Spinal cord (tissue), 10 donors: ENCODE results near the gene RAB3C. TPM values are rescaled to one million over a fixed set of nuclear protein-coding genes. Genes with fewer than 3 reads are reported as not detected.
"Not testable (repeated sequence)": the region's sequence is repeated elsewhere in the genome, so short reads cannot be mapped to it uniquely, and the experiment has no call there.

Experiments used
- DNase-seq, 6 donors: peaks; one replicate each; pipeline versions ENCODE4 v3.0.0 to v3.0.0-alpha.2; 2013 to 2015; ENCODE audit warnings: low spot score in 6 of 6, low read depth in 4 of 6
- H3K27ac ChIP-seq: one replicate; pipeline ENCODE4 v1.5.1; 2013; ENCODE audit warnings: low read depth, low read length, control low read depth
- H3K27me3 ChIP-seq: one replicate; pipeline ENCODE4 v1.6.1; 2013; ENCODE audit warnings: low read length; ENCODE audit not compliant: control insufficient read depth, insufficient read depth
- H3K36me3 ChIP-seq: one replicate; pipeline ENCODE4 v1.6.1; 2013; ENCODE audit warnings: low read length; ENCODE audit not compliant: control insufficient read depth, insufficient read depth
- H3K4me1 ChIP-seq: one replicate; pipeline ENCODE4 v1.6.1; 2013; ENCODE audit warnings: low read length; ENCODE audit not compliant: control insufficient read depth, insufficient read depth
- H3K4me3 ChIP-seq: one replicate; pipeline ENCODE4 v1.5.1; 2013; ENCODE audit warnings: low read depth, low read length, control low read depth
- H3K9me3 ChIP-seq: one replicate; pipeline ENCODE4 v1.6.1; 2013; ENCODE audit warnings: low read length; ENCODE audit not compliant: control insufficient read depth, insufficient read depth
- WGBS: methylation state at CpG from one replicate; pipeline ENCODE4 v1.1.5; 2013; ENCODE audit warnings: missing lambda C conversion rate; ENCODE audit not compliant: insufficient coverage; 5-methylcytosine and 5-hydroxymethylcytosine counted together
- polyA plus RNA-seq, 2 donors: library from polyadenylated mRNA; unstranded; fragments of 120-200 nt; gene quantifications; one replicate each; pipeline ENCODE4 v1.2.1, GENCODE V29; 2013; ENCODE audit not compliant: insufficient read length in 2 of 2
- total RNA-seq, 2 donors: library from RNA; depleted of rRNA in 1 of 2; stranded (reverse); fragments of 120-200 nt in 1 of 2; fragments of >200 nt in 1 of 2; gene quantifications; one replicate each; pipeline versions ENCODE4 v1.2.3 to v1.2.4, GENCODE V29; 2013 to 2014
- donor health status: healthy.

Gene RAB3C
- total and polyA plus RNA-seq, 4 donors = 25.0 to 115 (median 61.8) TPM

DNA sequence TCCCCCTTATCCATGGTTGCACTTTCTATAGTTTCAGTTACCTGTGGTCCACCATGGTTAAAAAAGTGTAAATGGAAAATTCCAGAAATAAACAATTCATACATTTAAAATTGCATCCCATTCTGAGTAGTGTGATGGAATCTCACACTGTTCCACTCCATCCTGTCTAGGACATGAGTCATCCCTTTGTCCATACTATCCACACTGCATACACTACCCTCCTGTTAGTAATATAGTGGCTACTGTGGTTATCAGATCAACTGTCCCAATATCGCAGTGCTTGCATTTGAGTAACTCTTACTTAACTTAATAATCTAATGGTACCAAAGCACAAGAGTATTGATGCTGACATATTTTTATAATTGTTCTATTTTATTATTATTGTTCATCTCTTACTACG lies 100.7 kb downstream of the RAB3C start:
- no peaks in the 10 kb centered on the region for H3K27me3 ChIP-seq
- no peak overlapping the region for H3K4me3 ChIP-seq
- H3K9me3 ChIP-seq = no peaks in the 10 kb centered on the region
- H3K27ac ChIP-seq = no peak overlapping the region
- DNase-seq = no peak
- no peaks in the 10 kb centered on the region for H3K36me3 ChIP-seq
- H3K4me1 ChIP-seq = no peaks in the 10 kb centered on the region
- no CpG with 5 or more reads among the region's 2 CpGs for WGBS

GRCh38 chr5:58687079-58687478 lies 104.2 kb downstream of the RAB3C start:
- H3K27me3 ChIP-seq = no peaks in the 10 kb centered on the region
- no CpG with 5 or more reads among the region's 2 CpGs for WGBS
- H3K4me3 ChIP-seq = no peak overlapping the region
- no peak overlapping the region for H3K27ac ChIP-seq
- H3K36me3 ChIP-seq = no peaks in the 10 kb centered on the region
- no peaks in the 10 kb centered on the region for H3K9me3 ChIP-seq
- peak in 1 of 6 donors; percentile 66 for DNase-seq
- no peaks in the 10 kb centered on the region for H3K4me1 ChIP-seq

DNA sequence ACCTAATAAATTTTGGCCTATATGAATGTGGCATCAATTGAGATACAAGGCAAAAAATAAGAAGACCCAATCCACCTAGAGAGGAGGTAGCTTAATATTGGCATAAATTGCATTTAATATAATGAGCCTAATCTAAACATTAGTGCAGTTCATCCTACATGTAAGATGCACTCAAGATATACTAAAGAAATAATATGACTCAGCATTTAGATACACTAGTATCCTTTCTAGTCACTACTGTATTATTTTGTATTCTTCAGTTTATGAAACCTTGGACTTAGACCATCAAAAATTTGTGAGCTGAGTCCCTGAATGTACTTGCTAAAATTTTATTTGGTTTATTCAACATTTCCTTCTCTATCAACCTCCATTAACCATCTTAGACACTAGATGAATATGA lies 104.7 kb downstream of the RAB3C start:
- no peak for DNase-seq

DNA sequence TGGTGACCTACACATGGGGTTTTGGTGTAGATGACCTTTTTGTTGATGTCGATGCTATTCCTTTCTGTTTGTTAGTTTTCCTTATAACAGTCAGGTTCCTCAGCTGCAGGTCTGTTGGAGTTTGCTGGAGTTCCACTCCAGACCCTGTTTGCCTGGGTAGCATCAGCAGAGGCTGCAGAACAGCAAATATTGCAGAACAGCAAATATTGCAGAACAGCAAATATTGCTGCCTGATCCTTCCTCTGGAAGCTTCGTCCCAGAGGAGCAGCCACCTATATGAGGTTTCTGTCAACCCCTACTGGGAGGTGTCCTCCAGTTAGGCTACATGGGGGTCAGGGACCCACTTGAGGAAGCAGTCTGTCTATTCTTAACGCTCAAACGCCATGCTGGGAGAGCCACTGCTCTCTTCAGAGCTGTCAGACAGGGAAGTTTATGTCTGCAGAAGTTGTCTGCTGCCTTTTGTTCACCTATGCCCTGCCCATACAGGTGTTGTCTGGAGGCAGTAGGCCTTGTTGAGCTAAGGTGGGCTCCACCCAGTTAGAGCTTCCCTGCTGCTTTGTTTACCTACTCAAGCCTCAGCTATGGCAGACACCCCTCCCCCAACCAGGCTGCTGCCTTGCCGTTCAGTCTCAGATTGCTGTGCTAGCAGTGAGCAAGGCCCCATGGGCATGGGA lies 116.3 kb downstream of the RAB3C start:
- DNase-seq, H3K27me3 ChIP-seq, H3K27ac ChIP-seq, H3K4me1 ChIP-seq, H3K9me3 ChIP-seq, H3K4me3 ChIP-seq, H3K36me3 ChIP-seq: not testable (repeated sequence)
- WGBS = 83% methylated on average over 4 of the region's 5 CpGs

More for the DNA sequence above, 104.7 kb downstream of the RAB3C start:
- no peak overlapping the region for H3K27ac ChIP-seq
- no peak overlapping the region for H3K4me3 ChIP-seq
- H3K27me3 ChIP-seq = no peaks in the 10 kb centered on the region
- H3K9me3 ChIP-seq = no peaks in the 10 kb centered on the region
- no peaks in the 10 kb centered on the region for H3K4me1 ChIP-seq
- H3K36me3 ChIP-seq = no peaks in the 10 kb centered on the region

DNA sequence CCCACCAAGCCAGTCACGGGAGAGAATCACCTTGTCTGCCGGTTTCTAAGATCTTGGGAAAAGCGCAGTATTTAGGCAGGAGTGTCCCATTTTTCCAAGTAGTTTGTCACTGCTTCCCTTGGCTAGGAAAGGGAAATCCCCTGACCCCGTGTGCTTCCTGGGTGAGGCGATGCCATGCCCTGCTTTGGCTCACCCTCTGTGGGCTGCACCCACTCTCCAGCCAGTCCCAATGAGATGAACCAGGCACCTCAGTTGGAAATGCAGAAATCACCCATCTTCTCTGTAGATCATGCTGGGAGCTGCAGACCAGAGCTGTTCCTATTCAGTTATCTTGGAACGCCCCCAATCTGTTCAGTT lies 116.9 kb downstream of the RAB3C start:
- DNase-seq = no peak
- WGBS = 97% methylated on average over 5 of the region's 6 CpGs
- no peaks in the 10 kb centered on the region for H3K4me1 ChIP-seq

GRCh38 chr5:58703925-58704555 lies 121.2 kb downstream of the RAB3C start:
- Histone ChIP-seq H3K4me1 (no peaks in the 10 kb centered on the region), H3K36me3 (no peaks in the 10 kb centered on the region), H3K27ac (no peak overlapping the region), H3K4me3 (no peak overlapping the region), H3K9me3 (no peaks in the 10 kb centered on the region), H3K27me3 (no peaks in the 10 kb centered on the region)
- DNase-seq = peak in 1 of 6 donors; percentile 69
- no CpG with 5 or more reads among the region's 3 CpGs for WGBS

More for the DNA sequence above, 116.9 kb downstream of the RAB3C start:
- H3K9me3 ChIP-seq = peaks cover 2% of the 10 kb centered on the region
- no peaks in the 10 kb centered on the region for H3K27me3 ChIP-seq
- no peak overlapping the region for H3K27ac ChIP-seq
- H3K36me3 ChIP-seq = no peaks in the 10 kb centered on the region
- no peak overlapping the region for H3K4me3 ChIP-seq

DNA sequence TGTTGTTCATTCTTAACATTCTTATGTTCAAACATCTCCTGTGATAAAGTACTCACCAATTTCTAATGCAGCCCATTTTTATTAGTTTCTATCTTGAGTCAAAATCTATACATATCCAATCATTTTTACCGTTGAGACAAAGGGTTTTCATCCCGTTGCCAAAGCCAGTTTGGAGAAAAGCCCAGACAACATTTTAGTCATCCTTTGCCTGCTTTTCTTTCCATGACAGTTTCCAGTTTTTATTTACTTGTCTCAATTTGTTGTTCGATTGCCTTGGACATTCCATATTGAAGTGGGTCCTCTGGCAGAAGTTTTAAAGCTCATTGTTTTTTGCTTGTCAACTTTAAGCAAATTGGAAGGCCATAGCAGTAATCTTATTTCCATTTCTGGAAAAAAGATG lies 123.9 kb downstream of the RAB3C start:
- 53% methylated on average over 2 of the region's 3 CpGs for WGBS

DNA sequence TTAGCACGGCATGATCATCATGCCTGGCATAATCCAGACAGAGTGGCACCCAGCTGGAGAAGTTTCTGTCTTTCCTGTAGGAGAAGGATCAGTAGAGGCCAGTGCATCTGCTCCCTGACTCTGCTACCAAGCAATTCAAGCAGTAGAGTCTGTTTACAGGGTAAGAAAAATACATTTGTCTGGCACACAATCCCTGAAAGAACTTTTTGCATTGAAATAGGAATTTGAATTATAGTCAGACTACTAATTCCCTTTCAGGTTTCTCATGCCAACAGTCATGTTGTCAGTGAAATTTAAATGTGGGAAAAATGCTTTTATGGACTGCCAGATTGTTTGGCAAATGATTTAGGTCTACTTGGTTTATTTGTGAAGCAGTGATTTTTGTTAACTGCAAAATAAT lies 125.6 kb downstream of the RAB3C start:
- Histone ChIP-seq H3K27ac (no peak overlapping the region), H3K4me1 (no peaks in the 10 kb centered on the region), H3K36me3 (no peaks in the 10 kb centered on the region), H3K4me3 (no peak overlapping the region), H3K27me3 (no peaks in the 10 kb centered on the region), H3K9me3 (no peaks in the 10 kb centered on the region)
- DNase-seq = peak in 2 of 6 donors; percentile 33 to 61
- WGBS = 63% methylated on average over 1 of the region's 1 CpG

More for the DNA sequence above, 123.9 kb downstream of the RAB3C start:
- H3K27ac ChIP-seq = no peak overlapping the region
- no peaks in the 10 kb centered on the region for H3K4me1 ChIP-seq
- peak in 1 of 6 donors; percentile 30 for DNase-seq
- H3K27me3 ChIP-seq = no peaks in the 10 kb centered on the region
- H3K4me3 ChIP-seq = no peak overlapping the region
- no peaks in the 10 kb centered on the region for H3K9me3 ChIP-seq
- H3K36me3 ChIP-seq = no peaks in the 10 kb centered on the region

- not testable (repeated sequence) for H3K27ac ChIP-seq
- 100% methylated on average over 1 of the region's 8 CpGs for WGBS
Measured at GRCh38 chr5:58710425-58710824, 127.5 kb downstream of the RAB3C start.

GRCh38 chr5:58710871-58711270 lies 128.0 kb downstream of the RAB3C start:
- H3K27me3 ChIP-seq = no peaks in the 10 kb centered on the region
- no CpG with 5 or more reads among the region's 3 CpGs for WGBS
- peak in 1 of 6 donors; percentile 39 for DNase-seq
- H3K27ac ChIP-seq = no peak overlapping the region
- H3K36me3 ChIP-seq = no peaks in the 10 kb centered on the region
- no peaks in the 10 kb centered on the region for H3K4me1 ChIP-seq
- no peak overlapping the region for H3K4me3 ChIP-seq
- no peaks in the 10 kb centered on the region for H3K9me3 ChIP-seq

More at GRCh38 chr5:58710425-58710824, 127.5 kb downstream of the RAB3C start:
- not testable (repeated sequence) for H3K27me3 ChIP-seq, H3K4me3 ChIP-seq, H3K4me1 ChIP-seq, H3K9me3 ChIP-seq, H3K36me3 ChIP-seq
- peak in 1 of 6 donors; percentile 39 for DNase-seq
